NCI-H446 treated with DMSO at 0.1 percent for 48 hours (cell line): ENCODE measurements around the gene PSMB3.

Experiments
- DNase-seq: peaks from one replicate; lab custom pipeline; 2025; lab: John Stamatoyannopoulos, UW

Gene PSMB3

DNA sequence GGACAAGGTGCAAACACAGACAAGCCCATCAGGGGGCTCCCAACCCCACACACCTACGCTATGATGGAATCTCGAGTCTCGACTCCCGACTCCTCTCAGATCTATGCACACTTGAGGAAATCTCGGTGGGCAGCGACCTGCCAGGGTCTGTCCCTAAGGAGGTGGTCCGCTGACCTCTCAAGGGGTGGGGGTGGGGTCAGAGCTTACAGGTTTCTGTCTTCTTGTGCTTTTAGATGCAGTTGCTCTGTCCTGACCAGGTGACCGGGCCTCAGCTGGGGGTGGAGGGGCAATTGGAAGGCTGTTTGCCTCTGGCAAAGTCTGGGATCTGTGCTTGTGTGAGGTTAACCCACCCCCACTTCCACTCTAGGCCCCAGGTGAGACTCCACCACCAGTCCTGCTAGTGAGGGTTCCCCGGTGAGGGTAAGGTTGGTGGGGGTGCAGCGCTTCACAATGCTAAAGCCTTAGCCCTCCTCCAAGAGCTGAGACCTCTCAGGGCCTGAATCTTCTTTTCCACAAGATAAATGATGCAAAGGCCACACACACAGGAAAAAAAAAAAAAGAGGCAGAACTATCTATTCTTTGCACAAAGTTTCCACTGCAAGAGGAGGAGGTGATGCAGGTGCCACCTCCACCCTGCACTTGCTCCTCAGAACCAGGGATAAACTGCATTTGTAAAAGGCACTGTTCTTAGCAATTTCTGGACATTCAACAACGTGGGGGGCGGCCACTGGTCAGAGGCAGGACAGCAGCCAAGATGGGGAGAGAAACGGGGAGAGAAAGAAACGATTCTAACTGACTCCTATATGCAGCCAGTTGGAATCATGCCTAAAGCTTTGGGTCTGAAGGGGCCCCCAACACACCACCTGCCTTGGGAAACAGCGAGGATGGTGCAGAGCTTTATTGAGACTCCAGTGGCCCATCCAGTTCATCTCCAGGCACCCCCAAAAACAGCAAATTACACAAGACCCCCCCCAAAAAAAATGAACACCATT, 18.3 kb upstream of the PSMB3 start:
- DNase-seq, result no peak

DNA sequence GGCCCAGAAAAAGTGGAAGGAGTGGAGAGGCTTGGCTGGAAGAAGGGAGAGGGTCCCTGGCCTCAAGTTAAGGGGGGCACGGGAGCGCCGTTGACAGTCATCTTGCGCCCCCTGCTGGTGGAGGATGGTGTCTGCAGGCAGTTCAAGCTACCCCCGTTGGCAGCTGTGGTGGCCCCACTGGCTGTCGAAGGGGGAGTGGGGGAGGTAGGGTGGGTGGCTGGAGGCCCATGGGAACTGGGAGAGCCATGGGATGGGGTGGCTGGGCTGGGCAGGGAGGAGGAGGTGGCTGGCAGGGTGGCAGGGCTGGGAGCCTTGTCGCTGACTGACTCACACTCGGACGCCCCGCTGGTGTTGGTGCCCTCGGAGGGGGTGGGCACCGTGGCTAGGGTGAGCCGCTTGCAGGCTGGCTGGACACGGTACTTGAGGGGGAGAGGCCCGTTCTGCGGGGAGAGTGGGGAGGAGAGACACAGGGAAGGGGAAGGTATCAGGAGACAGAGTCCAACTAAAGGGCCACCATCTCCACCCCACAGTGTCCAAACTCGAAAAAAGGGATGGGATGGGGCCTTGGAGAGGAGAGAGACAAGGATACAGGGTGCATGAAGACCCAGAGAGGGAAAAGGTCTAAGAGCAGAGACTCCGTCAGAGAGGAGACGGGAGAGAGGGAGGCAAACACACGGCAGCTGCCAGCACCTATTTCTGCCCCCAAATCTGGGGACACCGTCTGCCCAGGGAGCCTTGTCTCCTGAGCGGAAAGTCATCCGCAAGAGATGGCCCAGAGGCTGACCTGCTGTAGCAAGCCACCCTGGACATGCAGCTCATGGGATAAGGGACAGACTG, 17.2 kb upstream of the PSMB3 start:
- peak; percentile 2 for DNase-seq

DNA sequence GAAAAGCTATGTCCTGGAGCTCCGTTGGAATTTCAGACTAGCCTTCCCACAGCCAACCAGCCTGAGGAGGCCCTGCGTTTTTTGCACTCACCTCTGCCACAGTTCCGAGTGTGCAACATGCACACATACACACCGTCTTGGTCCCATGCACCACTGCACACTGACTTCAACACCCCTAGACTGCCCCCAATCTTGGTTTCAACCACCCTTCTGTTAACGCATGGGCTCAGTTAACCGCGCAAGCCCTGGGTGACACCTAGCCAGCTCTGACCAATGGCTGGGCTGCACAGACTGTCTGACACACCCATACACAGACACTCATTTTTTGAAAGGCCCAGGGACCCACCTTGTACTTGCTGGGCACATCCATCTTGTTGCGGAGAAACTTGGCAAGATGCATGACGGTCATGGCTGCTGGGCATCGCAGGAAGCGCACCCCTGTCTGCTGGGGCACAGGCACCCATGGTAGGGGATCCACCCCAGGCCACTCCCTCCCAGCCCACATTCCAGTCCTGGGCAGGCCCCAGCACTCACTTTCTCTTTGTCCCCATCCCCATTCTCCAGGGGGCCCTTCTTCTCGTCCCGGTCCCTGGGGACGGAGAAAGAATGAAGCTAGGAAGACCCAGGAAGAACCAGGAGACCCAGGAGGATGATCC, 14.4 kb upstream of the PSMB3 start:
- no peak for DNase-seq

DNA sequence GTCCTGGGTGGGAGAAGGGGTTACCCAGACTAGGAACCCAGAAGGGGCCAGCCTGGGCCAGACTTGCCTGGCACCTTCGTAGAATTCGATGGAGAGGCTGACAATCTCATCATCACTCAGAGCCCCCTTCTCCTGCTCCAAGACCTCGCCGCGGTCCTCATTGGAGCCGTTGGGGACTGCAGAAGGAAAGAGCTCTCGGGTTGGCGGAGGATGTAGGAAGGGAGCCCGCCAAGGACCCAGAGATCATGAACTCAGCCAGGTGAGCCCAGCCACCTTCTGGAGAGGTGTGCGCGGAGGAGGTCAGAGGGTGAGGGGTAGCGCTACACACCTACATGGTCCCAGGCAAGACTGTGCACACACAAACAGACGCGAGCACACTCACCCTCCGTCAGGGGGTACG, 13.9 kb upstream of the PSMB3 start:
- no peak for DNase-seq

DNA sequence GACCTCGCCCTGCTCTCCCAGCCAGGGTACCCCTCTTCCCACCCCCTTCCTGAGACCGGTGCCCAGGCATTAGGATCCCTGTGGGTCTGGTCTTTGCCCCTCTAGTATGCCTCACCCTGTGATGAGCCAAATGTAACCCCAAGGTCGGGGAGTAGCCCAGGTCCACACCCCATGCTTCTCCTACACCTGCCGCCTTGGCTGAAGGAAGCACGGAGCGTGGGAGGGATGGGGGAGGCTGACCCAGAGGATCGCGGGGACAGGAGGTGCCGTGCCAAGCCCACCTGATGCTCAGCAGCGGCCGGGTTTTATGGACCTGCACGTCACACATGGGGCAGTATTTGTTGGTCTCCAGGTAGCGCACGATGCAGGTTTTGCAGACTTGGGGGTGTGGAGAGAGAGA, 13.2 kb upstream of the PSMB3 start:
- DNase-seq, result no peak

DNA sequence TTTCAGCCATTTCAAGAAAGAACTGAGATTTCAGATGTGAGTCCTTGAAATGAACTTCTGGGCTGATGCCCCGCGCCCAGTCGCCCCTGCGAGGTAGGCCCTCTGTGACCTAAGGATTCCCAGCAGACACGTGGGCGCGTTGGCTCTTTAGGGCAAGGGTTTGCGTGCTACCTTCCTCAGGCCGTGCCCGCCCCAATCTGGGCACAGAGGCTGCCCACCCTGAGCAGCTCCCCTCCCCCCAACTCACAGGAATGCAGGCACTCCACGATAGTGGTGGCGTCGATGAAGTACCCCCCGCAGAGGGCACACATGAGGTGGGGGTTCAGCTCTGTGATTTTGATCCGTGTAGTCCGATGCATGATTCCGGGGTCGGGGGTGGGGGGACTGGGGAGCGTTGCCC, 12.5 kb upstream of the PSMB3 start:
- DNase-seq, result no peak

DNA sequence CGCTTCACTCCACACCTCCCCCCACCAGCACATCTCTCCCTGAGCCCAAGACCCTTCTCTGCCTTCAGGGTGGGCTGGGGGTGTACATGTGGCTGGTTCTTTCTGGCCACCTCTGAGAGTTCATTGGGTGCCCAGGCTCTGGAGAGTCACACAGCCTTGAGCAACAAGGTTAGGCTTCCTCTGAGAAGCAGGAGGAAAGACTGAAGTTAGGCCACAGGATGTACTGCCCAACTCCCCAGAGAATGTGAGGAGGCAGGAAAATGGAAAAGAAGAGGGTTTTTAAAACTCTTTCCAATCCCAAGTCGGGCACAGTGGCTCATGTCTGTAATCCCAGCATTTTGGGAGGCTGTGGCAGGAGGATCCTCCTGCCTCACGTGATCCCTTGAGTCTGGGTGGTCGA, 11.7 kb upstream of the PSMB3 start:
- no peak for DNase-seq

DNA sequence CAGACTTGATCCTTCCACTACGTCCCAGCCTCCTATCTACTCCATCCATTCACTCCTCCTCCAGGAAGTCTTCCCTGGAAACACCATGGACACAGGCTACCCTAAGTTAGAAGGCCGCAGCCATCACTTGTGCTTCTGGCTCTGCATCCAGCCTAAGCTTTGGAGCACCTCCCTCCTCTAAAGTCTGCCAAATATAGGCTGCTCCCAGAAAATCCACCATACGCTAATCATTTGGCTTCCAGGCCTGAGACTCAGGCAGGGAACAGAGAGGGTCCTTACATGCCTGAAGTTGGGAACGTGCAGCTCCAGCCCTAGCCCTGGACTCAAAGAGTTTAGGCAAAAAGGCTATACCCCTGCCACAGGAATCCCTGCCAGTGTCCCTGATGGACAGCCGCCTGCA, 11.1 kb upstream of the PSMB3 start:
- DNase-seq, result no peak

DNA sequence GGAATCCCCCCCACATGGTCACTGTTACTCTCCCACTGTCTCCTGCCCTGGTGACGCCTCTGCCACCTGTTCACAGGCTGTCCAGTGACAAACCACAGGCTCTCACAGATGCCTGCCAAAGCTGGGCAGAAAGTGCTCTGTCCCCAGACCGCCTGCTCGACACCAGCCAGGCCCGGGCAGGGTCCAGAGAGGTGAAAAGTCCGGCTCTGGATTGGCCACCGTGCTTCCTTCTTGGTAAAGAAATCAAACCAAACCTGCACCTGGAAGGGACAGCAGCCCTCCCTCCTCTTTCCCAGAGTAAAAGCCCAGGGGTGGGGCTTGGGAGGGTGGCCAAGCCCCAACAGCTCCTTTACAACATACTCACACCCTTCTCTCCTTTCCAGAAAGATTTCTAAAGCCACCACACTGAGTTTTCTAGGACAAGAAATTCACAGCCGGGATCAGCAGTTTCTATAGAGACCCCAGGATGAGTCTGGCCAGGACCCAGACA, 10.6 kb upstream of the PSMB3 start:
- DNase-seq, result no peak

DNA sequence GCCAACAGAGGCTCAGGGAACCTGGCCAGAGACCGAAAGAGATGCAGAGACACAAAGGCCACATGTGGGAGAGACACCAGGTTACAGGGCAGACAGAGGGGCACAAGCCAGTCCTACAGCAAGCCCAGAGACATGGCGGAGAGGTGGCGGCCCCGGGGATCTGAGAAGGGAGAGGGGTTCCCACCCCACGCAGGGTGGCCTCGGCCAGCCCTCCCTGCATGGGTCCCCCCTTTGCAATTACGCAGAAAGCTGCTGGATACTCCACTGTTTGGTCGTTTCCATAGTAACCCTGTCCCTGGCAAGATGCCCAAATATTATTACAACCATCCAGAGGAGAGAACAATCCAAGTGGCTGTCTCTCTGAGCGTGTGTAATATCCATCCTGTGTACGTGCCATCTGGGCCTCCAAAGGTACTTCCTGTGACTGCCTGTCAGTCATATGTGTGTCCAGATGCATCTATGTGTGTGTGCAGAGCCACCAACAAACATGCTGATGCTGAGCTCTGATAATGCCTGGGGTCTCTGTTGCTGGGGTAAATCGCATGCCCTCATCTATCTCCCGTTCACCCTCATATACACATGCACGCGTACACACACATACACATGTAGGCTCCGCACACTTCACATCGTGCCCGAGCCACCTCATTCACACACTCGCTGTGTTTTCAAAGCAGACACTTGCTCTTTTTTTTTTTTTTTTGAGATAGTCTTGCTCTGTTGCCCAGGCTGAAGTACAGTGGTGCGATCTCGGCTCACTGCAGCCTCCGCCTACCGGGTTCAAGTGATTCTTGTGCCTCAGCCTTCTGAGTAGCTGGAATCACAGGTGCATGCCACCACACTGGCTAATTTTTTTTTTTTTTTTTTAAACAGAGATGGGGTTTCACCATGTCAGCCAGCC, 9.9 kb upstream of the PSMB3 start:
- DNase-seq, result peak; percentile 84

DNA sequence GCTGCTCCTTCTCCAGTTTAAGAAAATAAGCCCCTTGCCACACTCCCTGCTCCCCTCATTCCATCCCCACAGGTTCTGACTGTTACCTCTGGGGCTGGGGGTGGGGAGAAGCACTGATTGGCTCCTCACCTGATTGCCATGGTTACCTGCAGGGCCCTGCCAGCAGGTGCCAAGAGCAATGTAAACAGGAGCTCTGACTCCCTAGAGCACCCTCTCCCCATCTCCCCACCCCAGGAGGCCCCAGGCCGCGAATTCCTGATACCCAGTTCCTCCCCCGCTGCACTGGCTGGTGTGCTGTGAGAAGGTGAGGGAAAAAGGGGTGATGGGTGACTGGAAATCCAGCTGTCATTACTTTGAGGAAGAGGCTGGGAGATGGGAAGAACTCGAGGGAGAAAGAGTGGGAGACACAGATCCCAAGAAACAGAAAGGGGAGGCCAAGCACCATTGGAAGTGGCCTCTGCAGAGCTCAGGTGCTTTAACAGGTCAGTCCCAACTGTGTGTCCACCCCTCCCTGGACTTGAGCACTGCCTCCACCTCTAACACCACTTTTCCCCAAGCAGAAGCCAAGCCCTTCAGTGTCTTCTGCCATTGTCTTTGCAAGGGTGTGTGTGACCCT, 8.9 kb upstream of the PSMB3 start:
- no peak for DNase-seq

DNA sequence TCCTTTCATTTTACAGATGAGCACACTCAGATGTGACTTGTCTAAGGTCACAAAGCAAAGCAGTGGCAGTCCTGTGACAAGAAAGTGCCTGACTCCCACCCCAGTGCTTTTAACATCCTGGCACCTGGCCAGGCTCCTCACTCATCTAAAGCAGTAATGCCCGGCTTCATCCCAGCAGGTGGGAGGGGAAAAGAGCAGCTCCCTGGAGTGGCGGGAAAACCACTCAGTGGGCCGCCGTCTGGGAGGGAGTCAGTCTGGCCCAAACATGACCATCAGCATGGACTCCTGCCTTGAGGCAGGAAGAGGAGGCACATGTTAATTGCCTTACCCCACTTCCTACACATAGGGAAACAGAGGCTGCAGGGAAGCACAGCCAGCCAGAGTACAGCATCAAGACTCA, 7.0 kb upstream of the PSMB3 start:
- no peak for DNase-seq

DNA sequence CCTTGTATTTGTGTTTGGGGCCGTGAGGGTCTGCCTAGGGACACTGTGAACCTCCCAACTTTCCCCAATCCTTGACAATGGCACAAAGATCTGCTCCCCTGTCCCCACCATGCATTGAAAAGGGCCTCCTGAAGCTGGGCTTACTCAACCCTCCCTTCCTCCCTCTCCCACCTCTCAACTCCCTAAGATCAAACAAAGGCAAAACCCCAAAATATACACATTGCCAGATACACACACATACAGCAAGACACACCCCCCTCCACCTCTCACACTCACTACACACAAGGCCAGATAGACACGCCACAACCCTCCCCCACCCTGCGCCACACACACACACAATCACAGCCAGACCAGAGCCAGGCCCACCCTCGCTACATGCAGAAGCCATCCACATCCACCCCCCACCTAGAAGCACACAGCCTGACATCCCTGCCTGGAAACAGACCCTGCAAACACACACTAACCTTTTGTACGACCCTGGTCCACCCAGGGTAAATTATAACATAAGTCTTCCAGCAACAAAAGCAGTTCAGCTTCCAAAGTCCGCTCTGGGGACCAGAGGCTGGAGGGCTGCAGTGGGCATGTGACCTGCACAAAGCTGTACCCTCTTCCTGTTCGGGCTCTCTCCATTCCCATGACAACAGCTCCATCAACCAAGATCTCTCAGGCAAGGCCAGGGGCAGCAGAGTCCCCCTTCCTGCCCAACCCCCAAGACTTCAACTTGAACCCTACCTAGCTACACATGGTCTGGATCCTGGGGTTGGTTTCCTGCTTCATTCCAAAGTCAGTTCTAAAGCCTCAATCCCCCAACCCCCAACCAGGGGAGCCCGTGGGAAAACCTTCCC, 6.3 kb upstream of the PSMB3 start:
- no peak for DNase-seq

DNA sequence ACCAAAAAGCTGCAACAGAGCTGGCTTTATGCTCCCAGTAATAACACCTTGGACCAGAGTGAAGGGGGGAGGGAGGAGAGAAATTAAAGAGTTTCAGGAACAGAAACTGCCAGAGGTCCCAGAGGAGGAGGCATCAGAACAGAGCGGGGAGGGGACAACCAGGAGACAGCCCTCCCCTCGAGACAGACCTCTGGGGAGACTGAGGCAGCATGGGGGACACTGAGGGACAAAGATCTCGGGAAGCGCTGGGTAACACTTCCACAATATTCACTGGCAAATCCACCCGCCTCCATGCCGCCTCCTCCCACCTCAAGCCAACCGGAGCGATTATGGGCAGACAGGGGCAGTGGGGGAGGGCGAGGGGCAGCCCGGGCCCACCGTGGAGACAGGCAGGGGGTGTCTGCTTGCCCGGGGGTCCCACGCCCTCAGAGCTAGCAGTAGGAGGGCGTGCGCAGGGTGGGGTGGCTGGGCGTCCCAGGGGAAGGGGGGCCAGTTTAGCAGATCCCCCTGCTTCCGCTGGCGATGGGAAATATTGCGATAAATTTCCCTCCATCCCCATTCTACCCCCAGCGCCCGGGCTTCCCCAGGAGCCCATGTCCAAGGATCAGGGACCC, 5.6 kb upstream of the PSMB3 start:
- DNase-seq, result no peak

DNA sequence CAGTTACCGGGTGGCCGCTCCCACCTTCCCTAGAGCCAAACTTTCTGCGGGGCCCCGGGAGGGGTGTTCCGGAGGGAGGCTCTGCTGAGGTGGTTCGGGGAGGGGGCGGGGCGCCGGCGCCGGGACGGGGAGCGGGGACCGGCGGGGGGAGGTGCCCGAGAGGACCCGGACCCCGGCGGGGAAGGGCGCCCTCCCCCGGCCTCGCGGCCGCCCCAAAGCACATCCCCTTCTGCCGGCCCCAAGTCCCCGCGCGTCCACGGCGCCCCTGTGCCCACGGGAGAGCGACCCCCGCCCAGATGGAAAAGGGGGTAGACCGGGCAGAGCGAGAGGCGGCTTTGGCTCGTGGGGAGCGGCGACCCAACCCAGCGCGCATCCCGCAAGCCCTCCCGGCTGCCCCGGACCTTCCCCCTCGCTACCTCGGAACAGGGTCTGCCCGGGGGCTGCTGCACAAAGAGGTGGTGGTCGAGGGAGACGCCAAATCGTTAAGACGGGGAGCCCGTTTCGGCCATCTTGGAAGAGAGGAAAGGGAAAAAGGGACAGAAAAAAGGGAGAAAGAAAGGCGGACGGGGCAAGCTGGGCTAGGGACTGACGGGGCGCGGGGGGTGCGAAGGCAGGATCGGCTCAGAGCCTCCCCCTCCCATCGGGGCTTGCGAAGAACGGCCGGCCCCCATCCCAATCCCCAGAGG, 4.9 kb upstream of the PSMB3 start:
- peak; percentile 13 for DNase-seq

DNA sequence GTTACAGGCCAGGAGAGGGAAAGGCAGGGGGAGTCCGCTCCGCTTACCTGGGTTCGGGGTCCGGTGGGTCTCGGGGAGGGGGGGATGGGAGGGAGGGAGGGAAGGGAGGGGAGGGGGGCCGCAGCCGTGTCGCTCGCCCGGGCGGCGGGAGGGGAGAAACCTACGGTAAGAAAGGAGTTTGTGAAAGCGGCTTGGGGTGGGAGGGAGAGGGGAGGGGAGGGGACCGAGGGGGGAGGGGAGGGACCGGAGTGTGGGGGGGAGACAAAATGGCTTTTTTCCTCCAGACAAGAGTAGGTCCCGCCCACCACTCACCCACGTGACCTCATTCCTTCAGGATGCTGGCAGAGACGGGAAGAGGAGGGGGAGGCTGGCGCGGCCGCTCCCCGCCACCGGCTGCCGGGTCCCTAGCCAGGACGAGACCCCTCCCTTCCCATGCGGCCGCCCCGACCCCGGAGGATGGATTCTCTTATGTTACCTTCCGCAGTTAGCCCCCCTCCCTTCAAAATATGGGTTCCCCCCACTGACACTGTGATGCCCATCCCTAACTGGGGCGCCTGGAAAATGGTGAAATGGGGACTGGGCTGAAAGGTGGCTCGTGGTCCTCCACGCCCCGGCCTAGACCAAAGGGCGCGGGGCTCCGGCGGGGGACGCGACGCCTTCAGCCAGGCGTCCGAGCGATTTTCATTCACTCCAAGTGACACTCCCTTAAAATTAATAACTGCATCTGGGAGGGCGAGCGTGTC, 4.2 kb upstream of the PSMB3 start, which contains the start of gene PCGF2:
Gene PCGF2 (minus strand): TSS at position 188 of the 743 bp plus-strand sequence. CDS start 7,934 bp downstream, outside the sequence.
- DNase-seq, result peak; percentile 80

DNA sequence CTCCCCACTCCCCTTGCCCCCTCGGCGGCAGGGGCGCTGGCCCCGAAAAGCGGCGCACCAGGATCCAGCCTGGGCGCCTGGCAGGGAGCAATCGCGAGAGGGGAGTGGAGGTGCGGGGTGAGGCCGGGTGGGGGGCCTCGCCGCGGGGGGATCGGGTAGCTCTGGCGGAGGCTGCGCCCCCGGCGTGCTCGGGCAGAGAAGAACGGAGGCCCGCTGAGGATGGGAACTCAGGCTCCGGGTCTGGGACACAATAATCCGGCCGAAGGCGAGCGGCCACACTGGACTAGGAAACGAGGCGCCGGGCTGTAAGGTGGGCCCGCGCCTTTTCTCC, 3.7 kb upstream of the PSMB3 start:
- no peak for DNase-seq
